HepG2 (cell line): ENCODE results near the gene SNAI1. TPM values are rescaled to one million over a fixed set of nuclear protein-coding genes. Genes with fewer than 3 reads are reported as not detected.
A peak's percentile ranks its signal among the peaks of the same experiment; 100 is the strongest.

Experiments
- CBX1 ChIP-seq: IDR thresholded peaks from one replicate; pipeline ENCODE4 v1.6.1; 2016; ENCODE audit warnings: antibody characterized with exemption, low read depth
- CEBPB ChIP-seq: IDR thresholded peaks from 2 replicates; pipeline ENCODE4 v1.6.1; 2011; ENCODE audit warnings: low read depth, low read length, improper control_type of control experiment, borderline replicate concordance
- FOXJ3 ChIP-seq: sonication (generic); formaldehyde crosslinking; IDR thresholded peaks from 2 replicates; pipeline ENCODE4 v1.4.0; 2020; ENCODE audit warnings: missing genetic modification reagents, mild to moderate bottlenecking, borderline replicate concordance
- GATAD1 ChIP-seq: IDR thresholded peaks from 2 replicates; pipeline ENCODE4 v1.6.1; 2016; ENCODE audit warnings: missing genetic modification reagents, missing compliant biosample characterization
- HMG20A ChIP-seq: IDR thresholded peaks from 2 replicates; pipeline ENCODE4 v1.6.1; 2016; ENCODE audit warnings: borderline replicate concordance
- KDM5A ChIP-seq: fragments of 200-600 bp; sonication (generic); IDR thresholded peaks from 2 replicates; pipeline ENCODE4 v1.7.0; 2018; ENCODE audit warnings: antibody characterized with exemption, mild to moderate bottlenecking, low read length, borderline replicate concordance
- PRMT3 ChIP-seq: sonication (generic); formaldehyde crosslinking; IDR thresholded peaks from 2 replicates; pipeline ENCODE4 v1.8.1; 2022; ENCODE audit warnings: low read depth, mild to moderate bottlenecking, moderate library complexity, missing genetic modification reagents, borderline replicate concordance
- SMARCC2 ChIP-seq: fragments of 450-650 bp; IDR thresholded peaks from 2 replicates; pipeline ENCODE4 v1.6.1; 2017; ENCODE audit warnings: antibody characterized with exemption, mild to moderate bottlenecking
- SUZ12 ChIP-seq: fragments of 150-350 bp; IDR thresholded peaks from 2 replicates; pipeline ENCODE4 v1.6.1; 2014; ENCODE audit warnings: low read depth, low read length
- TFDP2 ChIP-seq: sonication (generic); formaldehyde crosslinking; IDR thresholded peaks from 2 replicates; pipeline ENCODE4 v1.4.0; 2020; ENCODE audit warnings: missing genetic modification reagents
- THRA ChIP-seq: sonication (generic); formaldehyde crosslinking; IDR thresholded peaks from 2 replicates; pipeline ENCODE4 v1.4.0; 2020; ENCODE audit warnings: missing genetic modification reagents, borderline replicate concordance
- TSC22D2 ChIP-seq: sonication (generic); formaldehyde crosslinking; IDR thresholded peaks from 2 replicates; pipeline ENCODE4 v1.5.1; 2020; ENCODE audit warnings: missing genetic modification reagents, mild to moderate bottlenecking, borderline replicate concordance
- ZBTB38 ChIP-seq: sonication (generic); formaldehyde crosslinking; IDR thresholded peaks from 2 replicates; pipeline ENCODE4 v1.5.1; 2020; ENCODE audit warnings: mild to moderate bottlenecking, missing genetic modification reagents
- ZNF160 ChIP-seq: sonication (generic); formaldehyde crosslinking; IDR thresholded peaks from 2 replicates; pipeline ENCODE4 v1.8.0; 2022; ENCODE audit warnings: mild to moderate bottlenecking, inconsistent platforms, missing genetic modification reagents
- ZNF225 ChIP-seq: sonication (generic); formaldehyde crosslinking; IDR thresholded peaks from 2 replicates; pipeline ENCODE4 v1.4.0; 2020; ENCODE audit warnings: mild to moderate bottlenecking, missing genetic modification reagents
- ZNF24 ChIP-seq: fragments of 450-650 bp; IDR thresholded peaks from 2 replicates; pipeline ENCODE4 v1.6.1; 2017; ENCODE audit warnings: antibody characterized with exemption, mild to moderate bottlenecking
- ZNF354B ChIP-seq: sonication (generic); formaldehyde crosslinking; IDR thresholded peaks from 2 replicates; pipeline ENCODE4 v1.8.0; 2022; ENCODE audit warnings: mild to moderate bottlenecking, missing genetic modification reagents
- ZNF44 ChIP-seq: sonication (generic); formaldehyde crosslinking; IDR thresholded peaks from 2 replicates; pipeline ENCODE4 v1.5.1; 2020; ENCODE audit warnings: mild to moderate bottlenecking, missing genetic modification reagents
- ZNF773 ChIP-seq: sonication (generic); formaldehyde crosslinking; IDR thresholded peaks from 2 replicates; pipeline ENCODE4 v1.4.0; 2020; ENCODE audit warnings: missing genetic modification reagents, borderline replicate concordance
- ZNF816 ChIP-seq: sonication (generic); formaldehyde crosslinking; IDR thresholded peaks from 2 replicates; pipeline ENCODE4 v1.8.0; 2022; ENCODE audit warnings: missing genetic modification reagents, mild to moderate bottlenecking, borderline replicate concordance
- polyA plus RNA-seq, 8 experiments: library from polyadenylated mRNA; depleted of rRNA in 3 of 8; stranded (reverse) in 7 of 8; unstranded in 1 of 8; fragments of >200 nt; fragmentation: Illumina TruSeq in 4 of 8; extraction: Trizol in 4 of 8; gene quantifications; 2 replicates each; pipeline versions ENCODE4 v1.2.1 to v1.2.3, GENCODE V29; 2011 to 2016; ENCODE audit warnings: low read depth in 4 of 8, missing spikeins in 1 of 8, mixed read lengths in 1 of 8; ENCODE audit not compliant: insufficient read depth in 1 of 8
- total RNA-seq, 5 experiments: library from RNA; depleted of rRNA; stranded (reverse); fragments of >200 nt; fragmentation: Illumina TruSeq; extraction: Trizol; gene quantifications; 2 replicates each; pipeline ENCODE4 v1.2.3, GENCODE V29; 2016; ENCODE audit warnings: low read depth in 1 of 5
- TF ChIP-seq, protein P1 (sequence below): sonication (generic); formaldehyde crosslinking; IDR thresholded peaks from 2 replicates; pipeline ENCODE4 v1.4.0; 2020; ENCODE audit warnings: missing genetic modification reagents
- TF ChIP-seq, protein P2 (sequence below): sonication (generic); formaldehyde crosslinking; IDR thresholded peaks from 2 replicates; pipeline ENCODE4 v1.4.0; 2020; ENCODE audit warnings: missing genetic modification reagents, mild to moderate bottlenecking, borderline replicate concordance
- TF ChIP-seq, protein P3 (sequence below): sonication (generic); formaldehyde crosslinking; IDR thresholded peaks from 2 replicates; pipeline ENCODE4 v1.4.0; 2020; ENCODE audit warnings: missing genetic modification reagents
- TF ChIP-seq, protein P4 (sequence below), 2 experiments: sonication (generic) in 1 of 2; formaldehyde crosslinking in 1 of 2; IDR thresholded peaks; 2 replicates each; pipeline versions ENCODE4 v1.4.0 to v1.6.1; 2018 to 2020; ENCODE audit warnings: missing genetic modification reagents in 2 of 2, borderline replicate concordance in 1 of 2, low read depth in 1 of 2, mild to moderate bottlenecking in 1 of 2, missing biosample characterization in 1 of 2

Gene SNAI1
- total and polyA plus RNA-seq, 2 of the 13 experiments (the other 11 are each of a cell fraction or from before 2014, with no cell fraction given): 1.3 to 1.4 TPM

- TF ChIP-seq ZNF160 (CRISPR knock-in tag): no peak
- no peak for TF ChIP-seq FOXJ3
- TF ChIP-seq ZNF773 (CRISPR knock-in tag): no peak
- TF ChIP-seq THRA: no peak
- no peak for TF ChIP-seq PRMT3
- peak; percentile 91; the same call in 1 of the 2 replicates for TF ChIP-seq ZNF44 (CRISPR knock-in tag)
- no peak for TF ChIP-seq ZNF816 (CRISPR knock-in tag)
- no peak for TF ChIP-seq GATAD1 (CRISPR knock-in tag)
- TF ChIP-seq, protein P1, sequence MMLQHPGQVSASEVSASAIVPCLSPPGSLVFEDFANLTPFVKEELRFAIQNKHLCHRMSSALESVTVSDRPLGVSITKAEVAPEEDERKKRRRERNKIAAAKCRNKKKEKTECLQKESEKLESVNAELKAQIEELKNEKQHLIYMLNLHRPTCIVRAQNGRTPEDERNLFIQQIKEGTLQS (CRISPR knock-in tag): no peak
- no peak for TF ChIP-seq ZNF225 (CRISPR knock-in tag)
- TF ChIP-seq, protein P2, sequence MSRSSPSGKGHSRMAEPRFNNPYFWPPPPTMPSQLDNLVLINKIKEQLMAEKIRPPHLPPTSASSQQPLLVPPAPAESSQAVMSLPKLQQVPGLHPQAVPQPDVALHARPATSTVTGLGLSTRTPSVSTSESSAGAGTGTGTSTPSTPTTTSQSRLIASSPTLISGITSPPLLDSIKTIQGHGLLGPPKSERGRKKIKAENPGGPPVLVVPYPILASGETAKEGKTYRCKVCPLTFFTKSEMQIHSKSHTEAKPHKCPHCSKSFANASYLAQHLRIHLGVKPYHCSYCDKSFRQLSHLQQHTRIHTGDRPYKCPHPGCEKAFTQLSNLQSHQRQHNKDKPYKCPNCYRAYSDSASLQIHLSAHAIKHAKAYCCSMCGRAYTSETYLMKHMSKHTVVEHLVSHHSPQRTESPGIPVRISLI (CRISPR knock-in tag): no peak
- no peak for TF ChIP-seq TSC22D2 (CRISPR knock-in tag)
- no peak for TF ChIP-seq CEBPB
- no peak for TF ChIP-seq TFDP2
- TF ChIP-seq CBX1: no peak
- no peak for TF ChIP-seq ZBTB38
- no peak for TF ChIP-seq KDM5A
- no peak for TF ChIP-seq HMG20A (CRISPR knock-in tag)
- TF ChIP-seq ZNF354B (CRISPR knock-in tag): 0 out of 2 replicates have a peak, but pooled peaks have one; percentile 27
- no peak for TF ChIP-seq ZNF24
- no peak for TF ChIP-seq SMARCC2
- TF ChIP-seq, protein P3, sequence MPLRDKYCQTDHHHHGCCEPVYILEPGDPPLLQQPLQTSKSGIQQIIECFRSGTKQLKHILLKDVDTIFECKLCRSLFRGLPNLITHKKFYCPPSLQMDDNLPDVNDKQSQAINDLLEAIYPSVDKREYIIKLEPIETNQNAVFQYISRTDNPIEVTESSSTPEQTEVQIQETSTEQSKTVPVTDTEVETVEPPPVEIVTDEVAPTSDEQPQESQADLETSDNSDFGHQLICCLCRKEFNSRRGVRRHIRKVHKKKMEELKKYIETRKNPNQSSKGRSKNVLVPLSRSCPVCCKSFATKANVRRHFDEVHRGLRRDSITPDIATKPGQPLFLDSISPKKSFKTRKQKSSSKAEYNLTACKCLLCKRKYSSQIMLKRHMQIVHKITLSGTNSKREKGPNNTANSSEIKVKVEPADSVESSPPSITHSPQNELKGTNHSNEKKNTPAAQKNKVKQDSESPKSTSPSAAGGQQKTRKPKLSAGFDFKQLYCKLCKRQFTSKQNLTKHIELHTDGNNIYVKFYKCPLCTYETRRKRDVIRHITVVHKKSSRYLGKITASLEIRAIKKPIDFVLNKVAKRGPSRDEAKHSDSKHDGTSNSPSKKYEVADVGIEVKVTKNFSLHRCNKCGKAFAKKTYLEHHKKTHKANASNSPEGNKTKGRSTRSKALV: no peak
- TF ChIP-seq, protein P4, sequence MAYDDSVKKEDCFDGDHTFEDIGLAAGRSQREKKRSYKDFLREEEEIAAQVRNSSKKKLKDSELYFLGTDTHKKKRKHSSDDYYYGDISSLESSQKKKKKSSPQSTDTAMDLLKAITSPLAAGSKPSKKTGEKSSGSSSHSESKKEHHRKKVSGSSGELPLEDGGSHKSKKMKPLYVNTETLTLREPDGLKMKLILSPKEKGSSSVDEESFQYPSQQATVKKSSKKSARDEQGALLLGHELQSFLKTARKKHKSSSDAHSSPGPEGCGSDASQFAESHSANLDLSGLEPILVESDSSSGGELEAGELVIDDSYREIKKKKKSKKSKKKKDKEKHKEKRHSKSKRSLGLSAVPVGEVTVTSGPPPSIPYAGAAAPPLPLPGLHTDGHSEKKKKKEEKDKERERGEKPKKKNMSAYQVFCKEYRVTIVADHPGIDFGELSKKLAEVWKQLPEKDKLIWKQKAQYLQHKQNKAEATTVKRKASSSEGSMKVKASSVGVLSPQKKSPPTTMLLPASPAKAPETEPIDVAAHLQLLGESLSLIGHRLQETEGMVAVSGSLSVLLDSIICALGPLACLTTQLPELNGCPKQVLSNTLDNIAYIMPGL (CRISPR knock-in tag; IDR thresholded peaks at IDR 0.05; ENCODE audit: borderline replicate concordance in 1 of 2, low read depth in 1 of 2): 0 out of 4 replicates have a peak, but pooled peaks of 1 of the 2 experiments have one; percentile 7
- no peak for TF ChIP-seq SUZ12
Observed at GRCh38 chr20:49982072-49982345, 771 bp upstream of the SNAI1 start (continued).
